ENCODE data around the gene LRRC1. TPM values are rescaled to one million over a fixed set of nuclear protein-coding genes. Genes with fewer than 3 reads are reported as not detected.

LRRC1 gene
- total and polyA plus RNA-seq, 2 of the 13 experiments (the other 11 are each of a cell fraction or from before 2014, with no cell fraction given) = 15.6 to 27.7 TPM

GRCh38 chr6:53854843-53855567 is 60.2 kb downstream of the LRRC1 start (continued):
- TF ChIP-seq FOXJ3 (CRISPR knock-in tag; IDR thresholded peaks at IDR 0.05; ENCODE audit: borderline replicate concordance) = peak; percentile 57; the same call in 1 of the 2 replicates
- no peak for TF ChIP-seq ZNF672 (CRISPR knock-in tag; IDR thresholded peaks at IDR 0.05)
- peak; percentile 45; the same call in 1 of the 2 replicates for TF ChIP-seq IKZF5 (CRISPR knock-in tag; IDR thresholded peaks at IDR 0.05)
- no peak for TF ChIP-seq TRAFD1 (CRISPR knock-in tag; IDR thresholded peaks at IDR 0.05; ENCODE audit: borderline replicate concordance)
- 0 out of 2 replicates have a peak, but pooled peaks have one; percentile 42 for TF ChIP-seq ZSCAN25 (CRISPR knock-in tag; IDR thresholded peaks at IDR 0.05)
- TF ChIP-seq CSRNP2 (CRISPR knock-in tag; conservative IDR thresholded peaks at IDR 0.05; ENCODE audit: low read depth) = no peak
- no peak for TF ChIP-seq ZFY (CRISPR knock-in tag; IDR thresholded peaks at IDR 0.05)
- TF ChIP-seq TCF12 (IDR thresholded peaks at IDR 0.05) = no peak
- no peak for TF ChIP-seq TCF12 (CRISPR knock-in tag; IDR thresholded peaks at IDR 0.05)
- TF ChIP-seq ZFP1 (CRISPR knock-in tag; IDR thresholded peaks at IDR 0.05) = peak; percentile 54; the same call in 1 of the 2 replicates
- 0 out of 2 replicates have a peak, but pooled peaks have one; percentile 28 for TF ChIP-seq GFI1 (CRISPR knock-in tag; IDR thresholded peaks at IDR 0.05; ENCODE audit: borderline replicate concordance)
- TF ChIP-seq ZFYVE20 (CRISPR knock-in tag; IDR thresholded peaks at IDR 0.05; ENCODE audit: borderline replicate concordance, low read depth) = no peak
- no peak for TF ChIP-seq ZNF441 (CRISPR knock-in tag; IDR thresholded peaks at IDR 0.05; ENCODE audit: borderline replicate concordance)
- TF ChIP-seq RARG (CRISPR knock-in tag; IDR thresholded peaks at IDR 0.05; ENCODE audit: low read depth) = no peak
- TF ChIP-seq NR2F2 (IDR thresholded peaks at IDR 0.05; ENCODE audit: borderline replicate concordance, low read depth) = 0 out of 2 replicates have a peak, but pooled peaks have one; percentile 31
- TF ChIP-seq ZNF253 (CRISPR knock-in tag; IDR thresholded peaks at IDR 0.05; ENCODE audit: borderline replicate concordance) = no peak
- TF ChIP-seq ETV6 (CRISPR knock-in tag; conservative IDR thresholded peaks at IDR 0.05) = no peak
- no peak for TF ChIP-seq NONO (IDR thresholded peaks at IDR 0.05)
- no peak for TF ChIP-seq NONO (CRISPR knock-in tag; conservative IDR thresholded peaks at IDR 0.05)
- TF ChIP-seq HNRNPH1 (optimal IDR thresholded peaks at IDR 0.05; ENCODE audit: low read depth, low read length) = no peak
- 0 out of 2 replicates have a peak, but pooled peaks have one; percentile 46 for TF ChIP-seq ARID2 (CRISPR knock-in tag; IDR thresholded peaks at IDR 0.05; ENCODE audit: borderline replicate concordance)
- TF ChIP-seq ZHX1 (CRISPR knock-in tag; IDR thresholded peaks at IDR 0.05; ENCODE audit: low read depth) = no peak
- TF ChIP-seq HOXA7 (CRISPR knock-in tag; IDR thresholded peaks at IDR 0.05) = no peak

Measured in HepG2 (cell line).